ENCODE results near the gene NUDCD3.

DNA sequence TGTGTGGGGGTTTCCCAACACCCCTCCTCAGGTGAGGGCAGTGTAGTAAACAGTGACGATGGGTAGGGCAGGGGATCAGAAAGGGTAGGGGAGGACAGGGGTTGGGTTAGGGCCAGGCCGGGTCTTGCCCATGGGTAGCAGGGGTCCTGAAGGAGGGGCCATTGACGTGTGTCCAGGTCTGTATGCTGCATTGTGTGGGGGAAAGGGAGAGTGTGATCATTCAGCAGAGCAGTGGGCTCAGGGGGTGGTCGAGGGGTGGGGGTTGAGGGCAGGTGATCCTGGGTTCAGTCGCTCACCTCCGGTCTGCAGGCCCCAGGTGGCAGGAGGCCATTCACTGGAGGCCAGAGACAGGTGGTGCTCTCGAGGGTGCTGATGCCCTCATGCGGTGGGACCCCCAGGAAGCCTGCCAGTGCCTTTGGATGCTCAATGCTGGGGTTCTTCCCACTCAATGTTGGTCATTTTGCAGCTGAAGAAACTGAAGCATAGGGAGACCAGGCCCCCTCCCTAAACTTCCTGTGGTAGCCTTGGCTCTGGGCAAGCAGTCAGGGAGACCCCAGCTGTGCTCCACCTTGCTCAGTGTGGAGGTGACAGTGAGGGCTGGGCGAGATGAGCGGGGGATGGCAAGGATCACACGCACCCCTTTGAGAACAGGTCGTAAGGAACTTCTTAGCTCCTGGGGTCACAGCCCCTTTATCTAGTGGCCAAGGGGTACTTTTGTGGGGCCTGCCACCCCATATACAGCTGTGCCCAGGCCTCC is 116.3 kb downstream of the NUDCD3 start:
- TF ChIP-seq EZH2 (optimal IDR thresholded peaks at IDR 0.05; ENCODE audit: low read depth, low read length) (no peak), EZH2phosphoT487 (IDR thresholded peaks at IDR 0.05; ENCODE audit: low read length) (no peak)
- TF ChIP-seq, protein P1, sequence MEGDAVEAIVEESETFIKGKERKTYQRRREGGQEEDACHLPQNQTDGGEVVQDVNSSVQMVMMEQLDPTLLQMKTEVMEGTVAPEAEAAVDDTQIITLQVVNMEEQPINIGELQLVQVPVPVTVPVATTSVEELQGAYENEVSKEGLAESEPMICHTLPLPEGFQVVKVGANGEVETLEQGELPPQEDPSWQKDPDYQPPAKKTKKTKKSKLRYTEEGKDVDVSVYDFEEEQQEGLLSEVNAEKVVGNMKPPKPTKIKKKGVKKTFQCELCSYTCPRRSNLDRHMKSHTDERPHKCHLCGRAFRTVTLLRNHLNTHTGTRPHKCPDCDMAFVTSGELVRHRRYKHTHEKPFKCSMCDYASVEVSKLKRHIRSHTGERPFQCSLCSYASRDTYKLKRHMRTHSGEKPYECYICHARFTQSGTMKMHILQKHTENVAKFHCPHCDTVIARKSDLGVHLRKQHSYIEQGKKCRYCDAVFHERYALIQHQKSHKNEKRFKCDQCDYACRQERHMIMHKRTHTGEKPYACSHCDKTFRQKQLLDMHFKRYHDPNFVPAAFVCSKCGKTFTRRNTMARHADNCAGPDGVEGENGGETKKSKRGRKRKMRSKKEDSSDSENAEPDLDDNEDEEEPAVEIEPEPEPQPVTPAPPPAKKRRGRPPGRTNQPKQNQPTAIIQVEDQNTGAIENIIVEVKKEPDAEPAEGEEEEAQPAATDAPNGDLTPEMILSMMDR (IDR thresholded peaks at IDR 0.05; ENCODE audit: low read length), result no peak

Data from MM.1S (cell line).